NCI-H345 treated with DMSO at 0.1 percent for 48 hours (cell line): Measurements from ENCODE around the gene FAM181A.
A peak's percentile ranks its signal among the peaks of the same experiment; 100 is the strongest.

Experiments
- DNase-seq: peaks from one replicate; lab custom pipeline; 2025; ENCODE audit not compliant: unreplicated experiment; lab: John Stamatoyannopoulos, UW

Gene FAM181A

GRCh38 chr14:93960774-93961438, 33.8 kb downstream of the FAM181A start:
- no peak for DNase-seq

DNA sequence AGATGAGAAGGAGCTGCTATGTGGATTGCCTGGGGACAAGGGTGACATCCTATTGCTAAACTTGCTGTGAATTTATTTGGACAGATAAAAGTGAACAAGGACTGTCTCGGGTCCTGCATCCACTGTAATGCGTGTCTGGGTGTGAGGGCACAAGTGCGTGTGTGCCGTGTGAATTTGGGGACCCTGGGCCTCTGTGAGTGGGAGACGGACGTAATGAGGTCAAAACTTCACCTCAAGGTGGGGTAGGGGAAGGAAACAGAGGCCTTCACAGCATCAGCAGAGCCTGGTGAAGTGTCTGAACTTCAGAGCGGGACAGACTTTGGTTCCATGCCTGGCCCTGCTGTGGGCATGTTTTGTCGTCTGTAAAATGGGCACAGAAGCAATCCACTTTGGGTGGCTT, 34.5 kb downstream of the FAM181A start:
- DNase-seq: no peak

DNA sequence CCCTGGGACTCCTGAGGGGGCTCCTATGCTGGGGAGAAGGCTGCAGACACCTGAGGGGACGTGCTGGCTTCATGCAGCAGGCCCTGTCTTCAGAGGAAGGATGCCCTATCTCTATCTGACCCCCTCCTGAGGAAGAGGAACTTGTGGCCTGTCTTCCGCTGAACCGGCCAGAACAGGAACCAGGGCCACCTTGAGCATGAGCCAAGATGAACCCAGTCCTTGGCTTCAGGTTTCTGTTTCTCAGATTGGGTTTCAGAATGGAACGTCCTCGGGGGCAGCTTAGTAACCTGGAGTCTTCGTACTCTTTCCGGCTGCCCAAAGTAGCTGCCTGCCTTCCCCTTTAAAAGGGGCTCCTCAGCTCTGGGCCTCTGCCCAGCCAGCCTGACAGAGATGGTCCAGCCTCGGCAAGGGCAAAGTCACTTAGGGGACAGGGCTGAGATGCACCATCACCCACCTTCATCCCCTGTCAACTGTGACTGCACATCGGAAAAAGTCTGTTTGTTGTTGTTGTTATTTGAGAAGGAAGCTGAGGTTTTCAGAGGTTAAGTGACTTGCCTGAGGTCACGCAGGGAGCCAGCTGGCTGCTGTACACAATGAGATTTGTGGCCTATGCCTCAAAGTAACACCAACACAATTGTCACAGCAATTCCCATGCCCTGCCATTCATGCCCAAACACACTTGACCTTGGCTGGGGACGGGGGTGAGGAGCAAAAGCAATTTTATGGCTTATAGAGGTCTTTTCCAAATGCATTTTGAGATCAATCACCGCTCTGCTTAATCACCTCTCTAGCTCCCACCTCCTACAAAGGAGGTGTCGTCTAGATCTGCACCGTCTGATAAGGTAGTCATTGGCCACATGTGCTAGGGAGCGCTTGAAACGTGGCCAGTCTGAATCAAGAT, 35.8 kb downstream of the FAM181A start:
- DNase-seq: no peak

DNA sequence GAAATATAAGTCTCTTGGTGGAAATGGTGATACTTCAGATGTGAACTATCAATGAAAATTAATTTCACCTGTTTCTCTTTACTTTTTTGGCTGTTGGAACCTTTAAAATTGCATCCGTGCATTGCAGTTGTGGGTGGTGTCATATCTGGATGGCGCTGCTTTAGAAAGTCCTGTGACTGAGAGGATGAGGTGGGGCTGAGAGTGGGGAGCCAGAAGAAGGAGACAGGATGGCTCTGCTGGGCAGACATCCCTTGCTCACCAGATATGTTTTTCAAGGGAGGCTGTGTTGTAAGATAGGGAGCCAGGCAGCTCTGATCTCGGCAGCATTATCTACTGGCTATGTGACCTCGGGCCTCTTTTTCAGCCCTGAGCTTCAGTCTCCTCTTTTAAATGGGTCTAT, 36.5 kb downstream of the FAM181A start:
- DNase-seq: no peak

DNA sequence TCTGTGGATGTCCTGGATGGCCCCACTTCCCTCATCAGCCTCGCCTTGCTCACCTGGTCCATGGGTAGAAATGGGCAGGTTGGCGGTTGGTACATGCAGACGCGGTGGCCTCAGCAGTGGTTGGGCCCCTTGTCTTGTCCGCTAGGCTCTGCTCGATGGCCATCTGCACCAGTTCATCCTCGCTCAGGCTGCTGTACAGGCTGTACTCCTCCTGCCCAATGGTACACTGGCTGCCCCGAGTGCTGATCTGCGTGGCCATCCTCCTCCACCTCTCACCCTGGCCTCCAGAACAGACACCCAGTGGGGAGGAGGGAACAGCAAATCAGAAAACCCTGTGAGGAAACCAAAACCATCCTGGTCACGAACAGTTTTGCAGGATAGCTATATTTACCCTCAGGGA, 37.1 kb downstream of the FAM181A start:
- DNase-seq: no peak

GRCh38 chr14:93964820-93965286, 37.7 kb downstream of the FAM181A start:
- no peak for DNase-seq

DNA sequence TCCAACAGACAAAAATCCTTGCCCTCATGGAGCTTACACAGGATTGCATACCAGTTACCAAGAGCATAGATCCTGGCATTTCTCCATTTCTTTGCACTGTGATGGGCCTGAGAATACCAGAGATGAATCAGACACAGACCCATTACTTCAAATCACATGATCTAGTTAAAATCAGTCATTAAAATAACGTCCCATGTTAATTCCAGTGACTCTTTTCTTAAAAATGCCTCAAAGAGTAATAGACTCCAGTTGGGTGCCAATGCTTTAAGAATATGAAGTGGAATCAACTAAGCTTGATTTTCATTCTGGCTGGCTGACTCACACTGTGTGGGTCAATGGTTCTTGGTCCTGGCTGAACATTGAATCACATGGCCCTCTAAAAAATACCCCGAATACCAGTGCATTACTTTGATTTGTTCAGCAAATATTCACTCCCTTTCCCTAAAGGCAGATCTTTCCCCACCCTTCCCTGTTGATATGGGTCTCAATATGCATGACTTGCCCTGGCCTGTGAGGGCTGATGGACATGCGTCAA, 38.2 kb downstream of the FAM181A start:
- no peak for DNase-seq

GRCh38 chr14:93965946-93966474, 38.9 kb downstream of the FAM181A start:
- DNase-seq: no peak

DNA sequence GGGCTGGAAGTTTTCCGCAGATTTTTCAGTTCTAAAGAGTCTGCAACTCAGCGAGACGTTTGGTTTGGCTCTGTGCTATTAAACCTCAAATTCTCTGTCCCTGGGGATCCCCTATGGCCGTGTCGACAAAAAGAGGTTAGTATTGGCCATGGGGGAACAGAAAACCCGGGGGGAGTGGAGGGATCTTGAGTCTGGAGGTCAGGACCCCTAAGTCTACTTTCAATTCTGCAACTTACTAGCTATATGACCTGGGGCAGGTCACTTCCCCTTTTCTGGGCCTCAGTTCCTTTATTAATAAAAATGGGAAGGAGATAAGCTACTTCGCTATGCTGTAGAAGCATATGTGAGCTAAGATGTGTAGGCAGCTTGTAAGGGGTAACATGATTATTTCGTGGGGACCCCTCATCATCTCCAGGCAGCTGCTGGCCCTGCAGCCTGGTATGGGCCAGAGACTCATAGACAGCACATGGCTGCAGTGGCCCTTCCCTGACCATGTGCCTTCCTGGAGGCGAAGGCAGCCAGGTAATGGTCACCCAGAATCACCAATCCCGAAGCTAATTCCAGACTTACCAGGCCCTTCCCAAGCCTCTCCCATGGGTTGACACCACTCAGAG, 40.6 kb downstream of the FAM181A start:
- DNase-seq: no peak

GRCh38 chr14:93969082-93969828, 42.1 kb downstream of the FAM181A start:
- DNase-seq: no peak

GRCh38 chr14:93970585-93970964, 43.4 kb downstream of the FAM181A start:
- peak; percentile 13 for DNase-seq

GRCh38 chr14:93970965-93971634, 44.0 kb downstream of the FAM181A start:
- DNase-seq: no peak

DNA sequence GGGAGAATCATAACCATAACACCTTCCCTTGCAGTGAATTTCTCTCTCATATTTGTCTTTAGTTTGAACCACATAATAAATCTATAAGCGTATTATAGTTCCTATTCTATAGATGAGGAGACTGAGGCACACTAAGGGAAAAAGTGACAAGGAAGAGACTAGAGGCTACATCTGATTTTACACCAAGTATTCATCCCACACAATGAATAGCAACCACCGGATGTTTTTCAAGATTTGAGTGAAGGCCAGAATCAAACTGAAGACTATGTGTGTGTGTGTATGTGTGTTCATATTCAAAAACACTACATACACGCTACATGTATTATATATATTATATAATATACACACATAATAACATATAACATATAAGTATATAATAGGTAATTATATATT, 44.5 kb downstream of the FAM181A start:
- no peak for DNase-seq

DNA sequence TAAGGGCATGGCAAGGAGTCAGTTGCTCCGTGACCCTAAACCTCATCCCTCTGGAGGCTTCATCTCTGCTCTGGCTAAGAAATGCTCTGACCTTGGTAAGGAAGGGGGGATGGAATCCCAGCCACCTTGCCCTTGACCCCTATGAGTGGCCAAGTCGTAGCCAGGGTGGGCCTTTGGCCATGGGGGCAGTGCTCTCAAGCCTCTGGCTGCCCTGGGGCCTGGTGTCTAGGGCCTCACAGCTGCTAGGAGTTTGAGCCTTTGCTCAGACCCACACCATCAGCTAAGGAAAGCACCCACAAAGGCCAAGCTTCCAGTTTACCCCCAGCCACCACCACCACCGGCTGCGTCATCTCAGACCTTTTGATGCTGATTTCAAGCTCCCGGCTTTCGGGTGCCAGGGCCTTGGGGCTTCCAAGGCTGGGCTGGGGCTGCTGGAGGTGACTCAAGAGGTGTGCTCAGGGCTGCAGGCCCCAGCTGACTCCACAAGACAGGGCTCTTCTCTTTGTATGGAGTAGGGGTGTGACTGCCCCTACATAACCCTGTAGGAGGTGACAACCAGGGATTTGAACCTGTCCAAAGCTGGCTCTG, 45.6 kb downstream of the FAM181A start:
- no peak for DNase-seq

DNA sequence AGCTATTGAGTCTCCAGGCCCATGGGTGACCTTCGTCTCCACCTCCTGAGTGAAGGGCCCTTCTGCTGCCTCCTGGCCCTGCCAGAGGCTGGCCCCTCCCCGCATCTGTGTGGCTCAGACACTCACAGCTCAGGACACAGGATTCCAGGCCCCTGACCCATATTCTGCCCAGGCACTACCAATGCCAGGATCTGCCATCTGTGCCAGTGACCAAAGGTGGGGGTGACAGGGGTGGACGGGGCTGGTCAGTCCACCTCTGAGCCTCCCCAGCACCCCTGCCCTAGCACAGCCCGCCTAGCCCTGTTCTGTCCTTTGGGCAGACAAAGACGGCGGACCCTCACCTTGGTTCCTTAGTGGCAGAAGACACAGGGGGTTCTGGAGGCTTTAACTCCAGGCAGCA, 46.5 kb downstream of the FAM181A start:
- DNase-seq: no peak

- DNase-seq: no peak
These were observed 47.2 kb downstream of the FAM181A start for GRCh38 chr14:93974299-93974698.

DNA sequence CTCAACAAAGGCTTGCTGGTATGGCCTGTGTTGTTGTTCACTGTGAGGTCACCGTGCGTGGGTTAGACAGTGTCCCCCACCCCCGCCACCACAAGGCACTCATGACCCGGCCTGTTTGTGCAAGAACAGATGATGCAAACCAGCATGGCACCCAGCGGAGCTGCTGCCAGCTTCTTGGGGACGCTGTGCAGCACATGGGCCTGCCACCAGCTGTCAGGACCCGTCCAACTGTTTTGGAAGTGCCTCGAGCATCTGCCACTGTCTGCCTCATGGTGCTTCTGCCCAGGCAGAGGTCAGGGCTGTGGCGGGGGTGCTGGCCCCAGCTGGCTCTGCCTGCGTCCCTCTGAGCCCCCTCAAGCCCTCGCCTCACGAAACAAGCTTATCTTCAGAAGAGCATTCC, 47.7 kb downstream of the FAM181A start:
- no peak for DNase-seq

DNA sequence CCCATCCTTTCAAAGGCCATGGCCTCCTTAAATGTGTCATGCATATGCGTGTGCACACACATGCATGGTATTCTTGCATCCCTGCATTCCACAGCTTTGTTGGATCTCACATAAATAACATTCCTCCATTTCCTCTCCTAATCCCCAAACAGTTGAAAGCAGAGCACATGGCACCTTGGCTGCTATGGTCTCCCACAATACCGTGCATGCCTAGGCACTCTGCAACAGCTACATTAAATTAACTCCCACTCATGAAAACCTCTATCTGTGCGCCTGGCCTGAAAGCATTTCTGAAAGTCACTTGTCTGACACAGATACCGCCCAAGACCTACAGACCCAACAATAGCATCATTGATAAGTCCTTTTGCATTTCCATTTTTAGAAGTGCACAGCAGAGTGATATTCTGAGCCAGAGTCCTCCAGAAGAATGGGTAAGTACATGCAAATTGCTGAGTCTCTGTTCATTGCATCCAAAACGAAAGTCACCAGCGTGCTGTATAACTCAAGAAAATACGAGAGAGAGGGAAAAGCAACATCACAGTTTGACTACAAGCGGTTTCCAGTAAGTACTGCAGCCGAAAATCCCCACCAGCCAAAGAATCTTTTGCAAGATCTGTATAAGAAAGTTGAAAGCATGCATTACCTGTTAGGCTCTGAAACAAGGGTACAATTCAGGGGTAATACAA, 48.8 kb downstream of the FAM181A start:
- no peak for DNase-seq

DNA sequence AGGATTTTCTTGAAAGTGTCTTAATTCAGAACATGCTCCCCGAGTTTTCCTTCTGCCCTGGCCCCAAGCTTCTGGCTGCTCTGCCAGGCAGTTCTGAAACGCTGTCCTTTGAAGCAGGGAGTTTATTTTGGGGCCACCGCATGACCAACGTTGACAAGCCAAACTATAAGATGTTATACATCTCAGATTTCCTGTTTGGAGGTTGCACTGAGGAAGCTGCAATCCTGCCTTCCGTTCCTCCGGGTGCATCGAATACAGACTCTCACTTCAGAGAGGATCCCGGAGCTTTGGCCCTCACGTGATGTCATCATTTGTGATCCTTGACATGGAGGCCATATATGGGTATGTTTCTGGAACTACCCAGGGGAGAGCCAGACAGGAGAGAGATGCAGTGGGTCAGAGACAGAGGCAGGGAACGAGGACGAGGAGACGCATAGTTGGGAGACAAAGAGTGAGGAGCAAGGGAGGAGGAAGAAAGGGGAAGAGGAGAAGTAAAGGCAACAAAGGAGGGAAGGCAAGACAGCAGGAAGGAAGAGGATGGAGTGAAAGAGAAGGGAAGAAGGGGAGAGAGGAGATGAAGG, 49.4 kb downstream of the FAM181A start, which contains the start of gene ASB2:
ASB2 (minus strand) TSS at position 94 of the 581 bp plus-strand sequence. CDS start 12,031 bp downstream, outside the sequence.
- DNase-seq: no peak
